Superior temporal gyrus (tissue), 1 donor: Measurements from ENCODE around the gene STPG1.

Experiments used
- DNase-seq: peaks from one replicate; pipeline ENCODE4 v3.0.0-alpha.2; 2016; ENCODE audit errors: extremely low spot score

Gene STPG1

DNA sequence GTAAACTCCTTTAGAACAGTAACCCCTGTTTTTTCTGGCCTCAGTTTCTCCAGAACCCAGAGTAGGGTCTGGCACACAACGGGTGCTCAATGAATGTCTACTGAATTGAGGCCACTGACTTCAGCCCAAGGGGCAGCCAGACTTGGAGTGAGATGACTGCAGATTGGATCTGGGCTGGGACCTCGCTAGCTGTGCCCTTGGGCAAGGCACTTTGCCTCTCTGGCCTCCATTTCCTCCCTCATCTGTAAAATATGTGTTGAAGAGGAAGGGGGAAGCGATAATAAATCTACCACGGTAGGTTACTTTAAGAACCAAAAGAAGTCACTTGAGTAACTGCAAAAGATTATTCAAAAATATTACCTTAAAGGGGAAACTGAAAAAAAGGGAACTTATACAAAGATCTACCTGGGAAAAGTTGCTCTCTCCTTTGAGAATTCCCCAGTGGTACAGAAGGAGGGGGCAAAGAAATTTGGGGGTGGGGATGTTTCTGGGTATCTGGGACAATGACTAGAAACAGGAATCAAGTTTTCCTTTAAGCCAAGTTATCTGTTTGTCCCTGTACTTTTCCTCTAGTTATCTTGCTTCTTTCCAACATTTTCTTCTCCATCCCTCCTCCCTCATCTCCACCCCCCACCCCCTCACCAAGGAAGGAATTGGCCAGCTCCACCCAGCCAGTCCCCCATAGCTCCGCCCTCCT is 94.8 kb downstream of the STPG1 start:
- no peak for DNase-seq

DNA sequence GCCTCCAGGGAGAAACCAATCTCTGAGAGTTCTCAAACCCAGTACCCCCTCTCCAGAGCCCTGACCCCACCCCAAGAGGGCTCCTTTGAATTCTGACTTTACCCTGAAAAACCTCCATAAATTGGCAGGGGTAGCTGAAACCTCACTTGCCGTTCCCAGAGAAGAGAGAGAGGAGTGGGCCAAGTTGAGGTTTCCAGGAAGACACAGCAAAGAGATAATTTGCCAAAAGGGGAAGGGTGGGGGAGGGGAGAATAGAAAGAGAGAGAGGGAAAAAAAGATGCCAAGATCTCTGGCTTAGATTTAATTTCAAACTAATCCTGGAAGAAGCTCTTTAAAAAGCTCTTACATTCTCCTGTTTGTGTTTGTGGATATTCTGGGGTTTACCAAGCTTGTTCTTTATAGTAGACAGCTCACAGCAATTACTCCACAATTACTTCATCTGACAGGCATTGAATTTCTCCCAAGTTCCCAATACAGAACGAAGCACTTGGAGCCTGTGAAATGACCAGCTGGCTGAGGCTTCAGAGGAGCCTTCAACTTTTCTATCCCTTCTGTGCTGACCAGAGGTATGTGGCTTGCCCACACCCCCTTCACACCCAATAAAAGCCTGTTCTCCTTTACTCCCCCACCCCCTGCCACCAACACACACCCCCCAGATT is 95.5 kb downstream of the STPG1 start:
- no peak for DNase-seq

DNA sequence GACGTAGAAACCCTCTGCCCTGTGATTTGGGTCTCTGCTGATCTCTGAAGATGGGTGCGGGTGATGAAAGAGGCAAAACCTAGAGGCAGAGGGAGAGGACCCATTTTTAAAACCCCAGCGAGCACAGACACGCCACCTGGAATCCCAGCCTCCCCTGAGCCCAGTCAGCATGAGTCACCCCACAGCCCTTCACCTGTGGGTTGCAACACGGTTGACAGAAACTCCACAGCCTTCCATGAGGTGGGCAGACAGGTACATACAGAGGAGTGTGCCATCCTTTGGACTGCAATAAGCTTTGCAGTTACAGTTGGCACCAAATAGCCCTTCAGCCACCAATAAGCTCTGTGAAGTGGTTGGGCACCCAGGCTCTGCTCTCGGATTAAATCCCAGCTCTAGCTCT is 96.5 kb downstream of the STPG1 start:
- DNase-seq = no peak

DNA sequence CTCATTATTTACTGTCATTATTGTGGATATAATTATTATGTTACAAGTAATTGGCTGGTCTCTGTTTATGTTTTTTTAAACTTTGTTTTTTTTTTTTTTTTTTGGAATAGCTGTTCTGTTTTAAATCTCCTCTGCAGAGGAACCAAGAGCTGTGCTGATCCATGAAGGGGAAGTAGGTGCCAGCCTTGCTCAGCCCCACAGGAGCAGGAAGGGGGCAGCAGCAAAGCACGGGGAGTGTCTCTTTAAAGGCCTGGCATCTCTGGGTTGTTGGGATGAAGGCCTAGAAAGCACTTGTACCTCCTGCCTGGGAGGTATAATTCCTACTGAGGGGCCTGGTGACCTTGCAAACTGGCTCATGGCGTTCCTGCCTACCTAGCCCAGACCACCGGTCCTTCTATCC is 96.9 kb downstream of the STPG1 start:
- DNase-seq = no peak

DNA sequence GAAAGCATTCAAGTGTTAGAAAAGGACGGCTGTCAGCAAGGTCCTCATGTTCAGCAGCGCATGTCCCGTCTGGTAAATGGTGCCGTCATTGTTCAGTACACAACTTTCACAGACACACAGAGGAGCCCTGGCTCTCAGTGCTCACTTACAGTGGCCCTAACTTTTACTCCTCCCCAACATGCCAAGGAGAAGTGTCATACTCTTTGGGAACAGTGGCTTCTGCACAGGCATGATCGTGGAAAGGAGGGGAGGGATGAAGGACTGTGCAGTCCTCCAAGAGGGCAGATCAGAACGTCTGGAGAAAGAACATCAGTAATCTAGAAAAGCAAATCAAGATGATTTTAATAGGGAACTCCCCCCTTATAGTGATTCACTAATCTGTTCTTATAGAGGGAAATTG is 98.2 kb downstream of the STPG1 start:
- no peak for DNase-seq

DNA sequence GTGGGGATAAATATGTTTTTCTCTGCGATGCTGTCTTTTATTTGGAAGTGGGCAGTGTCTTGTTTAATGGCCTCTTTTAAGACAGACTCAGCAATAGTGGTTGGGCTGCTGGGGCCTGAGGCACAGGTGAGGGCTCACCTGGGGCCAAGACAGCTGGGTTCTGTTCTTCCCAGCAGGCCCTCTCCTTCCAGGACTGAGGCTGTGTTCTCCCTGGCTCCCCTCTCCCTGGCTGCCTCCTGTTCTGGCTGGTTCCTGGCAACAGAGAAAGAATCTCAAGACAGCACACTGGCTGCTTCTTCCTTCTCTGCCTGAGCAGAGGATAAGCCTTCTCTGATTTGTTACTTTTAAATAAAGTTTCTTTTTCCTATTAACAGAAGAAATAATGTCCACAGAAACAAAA is 101.8 kb downstream of the STPG1 start:
- DNase-seq = no peak

DNA sequence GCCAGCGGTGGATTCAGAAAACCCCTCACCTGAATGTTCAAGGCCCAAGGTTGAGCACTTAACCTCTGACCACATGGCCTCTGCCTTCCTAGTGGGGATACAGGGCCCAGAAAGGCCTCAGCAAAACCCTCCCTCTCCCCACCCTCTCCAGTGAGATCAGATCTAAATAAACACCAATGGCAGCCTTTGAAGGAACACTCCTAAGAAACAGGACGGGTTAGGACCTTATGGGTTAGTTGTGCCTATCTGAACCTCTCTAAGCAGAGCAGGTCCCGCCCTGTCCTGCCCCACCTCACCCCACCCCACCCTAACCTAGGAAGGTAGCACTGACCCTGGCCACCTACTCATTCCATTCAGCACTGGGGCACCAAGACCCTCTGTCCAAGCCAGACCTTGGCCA is 102.3 kb downstream of the STPG1 start:
- no peak for DNase-seq

DNA sequence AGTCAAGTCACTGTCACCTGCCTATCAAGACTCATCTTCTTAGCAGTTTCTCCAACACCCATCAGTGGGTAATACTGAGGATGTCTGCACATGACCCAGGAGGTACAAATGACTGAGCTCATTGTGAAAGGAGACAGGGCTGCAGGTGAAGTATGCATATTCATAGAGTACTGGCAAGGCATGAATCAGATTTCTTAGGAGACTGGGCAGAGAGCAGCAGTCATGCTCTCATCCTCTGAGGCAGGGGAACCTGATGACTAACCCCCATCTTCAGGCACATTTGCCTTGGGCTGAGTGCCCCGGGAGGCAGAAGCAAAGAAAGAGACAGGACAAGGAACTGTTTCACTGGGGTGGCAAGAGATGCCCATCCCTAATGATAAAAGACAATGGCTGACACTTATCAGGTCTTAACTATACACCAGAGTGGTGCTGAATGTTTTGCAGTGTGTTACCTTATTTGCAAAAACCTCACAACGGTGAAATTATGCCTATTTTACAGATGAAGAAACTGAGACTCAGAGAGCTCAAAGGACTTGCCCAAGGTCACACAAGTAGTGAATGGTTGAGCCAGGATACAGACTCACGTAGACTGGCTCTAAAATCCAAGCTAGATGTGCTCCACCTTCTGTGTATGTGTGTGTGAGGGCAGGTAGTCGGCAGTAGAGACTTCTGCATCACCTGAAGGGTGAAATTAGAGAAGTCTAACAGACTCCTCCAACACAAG is 103.7 kb downstream of the STPG1 start:
- no peak for DNase-seq

DNA sequence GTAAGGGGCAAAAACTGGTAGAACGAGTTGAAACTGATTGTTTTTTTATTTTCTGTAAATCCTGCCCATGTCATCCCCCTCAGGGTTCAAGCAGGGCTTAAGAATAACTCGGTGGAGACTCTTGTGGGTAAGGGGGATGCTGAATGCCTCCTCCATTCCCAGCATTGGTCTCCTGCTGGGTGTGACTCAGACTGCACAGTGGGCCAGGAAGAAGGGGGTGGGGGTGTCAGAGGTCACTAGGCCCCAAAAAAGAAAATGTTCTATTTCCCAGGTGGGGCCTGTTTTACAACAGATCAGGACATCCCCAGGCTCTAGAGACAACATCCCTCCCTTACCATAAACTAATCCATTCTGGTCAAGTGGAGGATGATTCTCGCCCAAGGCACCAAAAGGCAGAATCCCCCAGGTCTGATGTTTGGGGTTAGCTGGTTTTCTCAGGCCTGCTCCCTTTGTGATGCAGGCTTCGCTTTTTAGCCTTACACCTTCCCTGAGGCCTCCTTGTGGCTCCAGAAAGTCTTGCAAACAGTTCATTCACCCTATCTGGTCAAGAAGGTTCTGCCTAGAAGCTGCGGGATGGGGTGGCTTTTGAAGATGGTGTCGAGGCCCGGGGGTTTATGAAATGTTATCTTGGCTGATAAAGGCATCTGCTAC is 105.1 kb downstream of the STPG1 start:
- no peak for DNase-seq
